ENCODE measurements around the gene MYO9A.
"Not testable (repeated sequence)": the region's sequence is repeated elsewhere in the genome, so short reads cannot be mapped to it uniquely, and the experiment has no call there.

The MYO9A gene

GRCh38 chr15:72106068-72106467, 11.9 kb downstream of the MYO9A start:
- Histone ChIP-seq H3K4me1 (ENCODE audit: insufficient read depth, low read length) (peaks cover 12% of the 10 kb centered on the region), H3K4me3 (ENCODE audit: low read depth in 1 of 2, low read length in 2 of 2) (no peak overlapping the region), H3K36me3 (ENCODE audit: insufficient read depth, low read length) (no peaks in the 10 kb centered on the region), H3K27me3 (ENCODE audit: control insufficient read depth in 1 of 2, insufficient read depth in 2 of 2, low read length in 2 of 2) (no peaks in the 10 kb centered on the region), H3K9me3 (ENCODE audit: low read length) (no peaks in the 10 kb centered on the region), H3K9ac (ENCODE audit: low read length) (no peak overlapping the region), H3K27ac (ENCODE audit: low read depth, low read length) (no peak overlapping the region)

DNA sequence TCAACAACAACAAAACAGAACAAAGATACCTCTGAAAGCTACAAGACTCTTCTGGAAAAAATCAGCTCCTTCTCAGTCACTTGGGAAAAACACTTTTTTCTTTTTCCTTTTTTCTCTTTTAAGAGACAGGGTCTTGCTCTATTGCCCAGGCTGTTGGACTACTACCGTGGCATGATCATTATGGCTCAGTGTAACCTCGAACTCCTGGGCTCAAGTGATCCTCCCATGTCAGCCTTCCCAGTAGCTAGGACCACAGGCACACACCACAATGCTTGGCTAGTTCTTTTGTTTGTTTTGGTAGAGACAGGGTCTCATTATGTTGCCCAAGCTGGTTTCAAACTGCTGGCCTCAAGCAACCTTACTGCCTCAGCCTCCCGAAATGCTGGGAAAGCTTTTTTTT, 12.8 kb downstream of the MYO9A start:
- Histone ChIP-seq H3K9ac (ENCODE audit: low read length) (no peak overlapping the region), H3K9me3 (ENCODE audit: low read length) (no peaks in the 10 kb centered on the region)

DNA sequence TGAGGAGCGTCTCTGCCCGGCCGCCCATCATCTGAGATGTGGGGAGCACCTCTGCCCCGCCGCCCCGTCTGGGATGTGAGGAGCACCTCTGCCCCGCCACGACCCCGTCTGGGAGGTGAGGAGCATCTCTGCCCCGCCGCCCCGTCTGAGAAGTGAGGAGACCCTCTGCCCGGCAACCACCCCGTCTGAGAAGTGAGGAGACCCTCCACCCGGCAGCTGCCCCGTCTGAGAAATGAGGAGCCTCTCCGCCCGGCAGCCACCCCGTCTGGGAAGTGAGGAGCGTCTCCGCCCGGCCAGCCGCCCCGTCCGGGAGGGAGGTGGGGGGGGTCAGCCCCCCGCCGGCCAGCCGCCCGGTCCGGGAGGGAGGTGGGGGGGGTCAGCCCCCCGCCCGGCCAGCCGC, 17.4 kb downstream of the MYO9A start:
- H3K36me3 ChIP-seq (ENCODE audit: insufficient read depth, low read length); H3K9ac ChIP-seq (ENCODE audit: low read length): not testable (repeated sequence)

More for the DNA sequence above, 12.8 kb downstream of the MYO9A start:
- Histone ChIP-seq H3K4me3 (ENCODE audit: low read depth in 1 of 2, low read length in 2 of 2) (no peak overlapping the region), H3K27ac (ENCODE audit: low read depth, low read length) (no peak overlapping the region), H3K36me3 (ENCODE audit: insufficient read depth, low read length) (no peaks in the 10 kb centered on the region), H3K4me1 (ENCODE audit: insufficient read depth, low read length) (peaks cover 12% of the 10 kb centered on the region), H3K27me3 (ENCODE audit: control insufficient read depth in 1 of 2, insufficient read depth in 2 of 2, low read length in 2 of 2) (no peaks in the 10 kb centered on the region)

GRCh38 chr15:72099155-72099554, 18.8 kb downstream of the MYO9A start:
- H3K27ac ChIP-seq (ENCODE audit: low read depth, low read length) = no peak overlapping the region
- no peaks in the 10 kb centered on the region for H3K27me3 ChIP-seq (ENCODE audit: control insufficient read depth in 1 of 2, insufficient read depth in 2 of 2, low read length in 2 of 2)
- peaks cover 3% of the 10 kb centered on the region for H3K36me3 ChIP-seq (ENCODE audit: insufficient read depth, low read length)
- no peaks in the 10 kb centered on the region for H3K9me3 ChIP-seq (ENCODE audit: low read length)
- H3K4me3 ChIP-seq (ENCODE audit: low read depth in 1 of 2, low read length in 2 of 2) = no peak overlapping the region
- no peak overlapping the region for H3K9ac ChIP-seq (ENCODE audit: low read length)
- peaks cover 6% of the 10 kb centered on the region for H3K4me1 ChIP-seq (ENCODE audit: insufficient read depth, low read length)

More for the DNA sequence above, 17.4 kb downstream of the MYO9A start:
- not testable (repeated sequence) for H3K9me3 ChIP-seq (ENCODE audit: low read length); H3K4me3 ChIP-seq (ENCODE audit: low read depth in 1 of 2, low read length in 2 of 2); H3K27me3 ChIP-seq (ENCODE audit: control insufficient read depth in 1 of 2, insufficient read depth in 2 of 2, low read length in 2 of 2); H3K27ac ChIP-seq (ENCODE audit: low read depth, low read length)
- H3K4me1 ChIP-seq (ENCODE audit: insufficient read depth, low read length) = peaks cover 12% of the 10 kb centered on the region

DNA sequence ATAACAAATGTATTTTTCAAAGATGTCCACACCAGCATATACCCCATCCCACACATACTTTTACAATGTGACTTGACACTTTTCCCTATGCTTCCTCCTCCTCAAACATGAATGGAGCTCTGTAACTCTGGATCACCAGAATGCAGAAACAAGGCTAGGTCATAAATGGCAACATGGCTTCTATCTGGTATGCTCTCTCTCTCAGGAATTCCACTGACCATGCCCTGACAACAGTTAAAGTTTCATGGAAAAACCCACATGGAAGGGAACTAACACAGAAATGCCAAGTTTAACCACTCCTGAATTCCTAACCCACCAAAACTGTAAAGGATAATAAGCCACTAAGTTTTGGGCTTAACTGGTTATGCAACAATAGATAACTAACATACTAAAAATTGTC, 19.9 kb downstream of the MYO9A start:
- Histone ChIP-seq H3K27me3 (ENCODE audit: control insufficient read depth in 1 of 2, insufficient read depth in 2 of 2, low read length in 2 of 2) (no peaks in the 10 kb centered on the region), H3K4me1 (ENCODE audit: insufficient read depth, low read length) (no peaks in the 10 kb centered on the region), H3K36me3 (ENCODE audit: insufficient read depth, low read length) (peaks cover 3% of the 10 kb centered on the region), H3K27ac (ENCODE audit: low read depth, low read length) (no peak overlapping the region), H3K9ac (ENCODE audit: low read length) (no peak overlapping the region), H3K4me3 (ENCODE audit: low read depth in 1 of 2, low read length in 2 of 2) (no peak overlapping the region), H3K9me3 (ENCODE audit: low read length) (no peaks in the 10 kb centered on the region)

GRCh38 chr15:72096796-72097195, 21.2 kb downstream of the MYO9A start:
- Histone ChIP-seq H3K36me3 (ENCODE audit: insufficient read depth, low read length) (peaks cover 3% of the 10 kb centered on the region), H3K4me3 (ENCODE audit: low read depth in 1 of 2, low read length in 2 of 2) (no peak overlapping the region), H3K9me3 (ENCODE audit: low read length) (no peaks in the 10 kb centered on the region), H3K4me1 (ENCODE audit: insufficient read depth, low read length) (no peaks in the 10 kb centered on the region), H3K27ac (ENCODE audit: low read depth, low read length) (no peak overlapping the region), H3K9ac (ENCODE audit: low read length) (no peak overlapping the region), H3K27me3 (ENCODE audit: control insufficient read depth in 1 of 2, insufficient read depth in 2 of 2, low read length in 2 of 2) (no peaks in the 10 kb centered on the region)

GRCh38 chr15:72092691-72093090, 25.3 kb downstream of the MYO9A start:
- Histone ChIP-seq H3K4me1 (ENCODE audit: insufficient read depth, low read length) (no peaks in the 10 kb centered on the region), H3K9ac (ENCODE audit: low read length) (no peak overlapping the region), H3K36me3 (ENCODE audit: insufficient read depth, low read length) (peaks cover 3% of the 10 kb centered on the region), H3K9me3 (ENCODE audit: low read length) (no peaks in the 10 kb centered on the region), H3K27me3 (ENCODE audit: control insufficient read depth in 1 of 2, insufficient read depth in 2 of 2, low read length in 2 of 2) (no peaks in the 10 kb centered on the region), H3K27ac (ENCODE audit: low read depth, low read length) (no peak overlapping the region), H3K4me3 (ENCODE audit: low read depth in 1 of 2, low read length in 2 of 2) (no peak overlapping the region)

GRCh38 chr15:72092006-72092405, 25.9 kb downstream of the MYO9A start:
- Histone ChIP-seq H3K27ac (ENCODE audit: low read depth, low read length) (no peak overlapping the region), H3K4me3 (ENCODE audit: low read depth in 1 of 2, low read length in 2 of 2) (no peak overlapping the region), H3K36me3 (ENCODE audit: insufficient read depth, low read length) (peaks cover 3% of the 10 kb centered on the region), H3K9ac (ENCODE audit: low read length) (no peak overlapping the region), H3K9me3 (ENCODE audit: low read length) (no peaks in the 10 kb centered on the region), H3K4me1 (ENCODE audit: insufficient read depth, low read length) (no peaks in the 10 kb centered on the region), H3K27me3 (ENCODE audit: control insufficient read depth in 1 of 2, insufficient read depth in 2 of 2, low read length in 2 of 2) (no peaks in the 10 kb centered on the region)

- Histone ChIP-seq H3K4me3 (ENCODE audit: low read depth in 1 of 2, low read length in 2 of 2) (no peak overlapping the region), H3K27ac (ENCODE audit: low read depth, low read length) (no peak overlapping the region), H3K9me3 (ENCODE audit: low read length) (no peaks in the 10 kb centered on the region), H3K27me3 (ENCODE audit: control insufficient read depth in 1 of 2, insufficient read depth in 2 of 2, low read length in 2 of 2) (no peaks in the 10 kb centered on the region), H3K4me1 (ENCODE audit: insufficient read depth, low read length) (no peaks in the 10 kb centered on the region), H3K36me3 (ENCODE audit: insufficient read depth, low read length) (no peaks in the 10 kb centered on the region), H3K9ac (ENCODE audit: low read length) (no peak overlapping the region)
Measured at GRCh38 chr15:72086920-72087648, 30.9 kb downstream of the MYO9A start.

DNA sequence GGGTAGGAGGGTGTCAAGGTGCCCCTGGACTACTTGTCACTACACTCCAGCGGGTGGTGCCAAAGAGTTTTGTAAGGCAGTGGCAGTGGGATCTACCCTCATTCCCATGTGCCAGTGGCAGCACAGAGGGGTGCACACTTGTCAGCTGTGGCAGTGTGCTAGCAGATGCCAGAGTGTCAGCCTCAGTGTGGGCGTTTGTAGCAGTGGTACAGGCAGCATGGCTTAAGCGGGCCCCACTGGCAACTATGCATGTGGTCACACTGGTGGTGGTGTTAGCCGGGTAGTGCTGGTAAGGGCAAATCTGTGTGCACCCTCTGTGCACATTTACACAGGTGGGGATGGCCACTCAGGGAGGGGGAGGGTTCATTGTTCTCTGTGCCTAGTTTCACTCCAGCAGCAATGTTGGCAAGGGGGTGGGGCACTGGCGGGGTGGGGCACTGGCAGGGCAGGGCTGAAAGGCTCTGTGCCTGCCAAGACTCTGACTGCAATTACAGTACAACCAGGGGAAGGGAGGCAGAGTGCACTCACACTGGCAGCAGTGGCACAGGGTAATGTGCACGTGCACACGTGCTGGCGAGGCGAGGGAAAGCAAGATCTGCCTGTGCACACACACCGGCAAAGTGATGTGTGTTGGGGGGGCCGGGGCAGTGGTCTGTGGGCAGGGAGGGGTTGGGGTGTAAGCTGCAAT, 31.8 kb downstream of the MYO9A start:
- H3K9ac ChIP-seq (ENCODE audit: low read length) = no peak overlapping the region
- H3K36me3 ChIP-seq (ENCODE audit: insufficient read depth, low read length) = no peaks in the 10 kb centered on the region
- no peak overlapping the region for H3K27ac ChIP-seq (ENCODE audit: low read depth, low read length)
- H3K4me1 ChIP-seq (ENCODE audit: insufficient read depth, low read length) = no peaks in the 10 kb centered on the region
- no peaks in the 10 kb centered on the region for H3K9me3 ChIP-seq (ENCODE audit: low read length)
- H3K27me3 ChIP-seq (ENCODE audit: control insufficient read depth in 1 of 2, insufficient read depth in 2 of 2, low read length in 2 of 2) = no peaks in the 10 kb centered on the region
- no peak overlapping the region for H3K4me3 ChIP-seq (ENCODE audit: low read depth in 1 of 2, low read length in 2 of 2)

GRCh38 chr15:72082176-72082575, 35.8 kb downstream of the MYO9A start:
- H3K4me3 ChIP-seq (ENCODE audit: low read depth in 1 of 2, low read length in 2 of 2) = no peak overlapping the region

GRCh38 chr15:72078887-72079286, 39.1 kb downstream of the MYO9A start:
- Histone ChIP-seq H3K9me3 (ENCODE audit: low read length) (no peaks in the 10 kb centered on the region), H3K4me1 (ENCODE audit: insufficient read depth, low read length) (no peaks in the 10 kb centered on the region), H3K27ac (ENCODE audit: low read depth, low read length) (no peak overlapping the region), H3K27me3 (ENCODE audit: control insufficient read depth in 1 of 2, insufficient read depth in 2 of 2, low read length in 2 of 2) (no peaks in the 10 kb centered on the region), H3K9ac (ENCODE audit: low read length) (no peak overlapping the region), H3K4me3 (ENCODE audit: low read depth in 1 of 2, low read length in 2 of 2) (no peak overlapping the region), H3K36me3 (ENCODE audit: insufficient read depth, low read length) (no peaks in the 10 kb centered on the region)

More at GRCh38 chr15:72082176-72082575, 35.8 kb downstream of the MYO9A start:
- Histone ChIP-seq H3K27me3 (ENCODE audit: control insufficient read depth in 1 of 2, insufficient read depth in 2 of 2, low read length in 2 of 2) (no peaks in the 10 kb centered on the region), H3K9ac (ENCODE audit: low read length) (no peak overlapping the region), H3K4me1 (ENCODE audit: insufficient read depth, low read length) (no peaks in the 10 kb centered on the region), H3K27ac (ENCODE audit: low read depth, low read length) (no peak overlapping the region), H3K36me3 (ENCODE audit: insufficient read depth, low read length) (no peaks in the 10 kb centered on the region), H3K9me3 (ENCODE audit: low read length) (no peaks in the 10 kb centered on the region)
